ENCODE measurements around the gene TMEM74B.

- TF ChIP-seq POLR2A (IDR thresholded peaks at IDR 0.05) (no peak), EP300 (IDR thresholded peaks at IDR 0.05) (no peak), CTCF (IDR thresholded peaks at IDR 0.05) (no peak)
These were observed 21.8 kb upstream of the TMEM74B start for GRCh38 chr20:1206366-1207148.
